ENCODE measurements around the gene FAM229B. TPM values are rescaled to one million over a fixed set of nuclear protein-coding genes. Genes with fewer than 3 reads are reported as not detected.

The FAM229B gene
- polyA plus RNA-seq, 1 donor, result 15.2 TPM

- WGBS (ENCODE audit: insufficient coverage, low lambda C conversion rate), result 100% methylated on average over 2 of the region's 2 CpGs
- Histone ChIP-seq H3K4me3 (ENCODE audit: low read length) (no peak overlapping the region), H3K4me1 (ENCODE audit: control insufficient read depth, insufficient read depth, low read length) (no peaks in the 10 kb centered on the region), H3K27ac (ENCODE audit: low read length) (no peak overlapping the region), H3K27me3 (ENCODE audit: control insufficient read depth, insufficient read depth, low read length) (peaks cover 3% of the 10 kb centered on the region), H3K9me3 (ENCODE audit: control insufficient read depth, low read depth, low read length) (no peaks in the 10 kb centered on the region), H3K36me3 (ENCODE audit: control insufficient read depth, insufficient read depth, low read length) (peaks cover 11% of the 10 kb centered on the region)
- DNase-seq, result no peak
Observed at GRCh38 chr6:112106562-112106961, 19.2 kb downstream of the FAM229B start.

GRCh38 chr6:112109262-112109661 is 21.9 kb downstream of the FAM229B start:
- Histone ChIP-seq H3K9me3 (ENCODE audit: control insufficient read depth, low read depth, low read length) (no peaks in the 10 kb centered on the region), H3K36me3 (ENCODE audit: control insufficient read depth, insufficient read depth, low read length) (peaks cover 11% of the 10 kb centered on the region), H3K27me3 (ENCODE audit: control insufficient read depth, insufficient read depth, low read length) (peaks cover 3% of the 10 kb centered on the region), H3K27ac (ENCODE audit: low read length) (no peak overlapping the region), H3K4me3 (ENCODE audit: low read length) (no peak overlapping the region), H3K4me1 (ENCODE audit: control insufficient read depth, insufficient read depth, low read length) (no peaks in the 10 kb centered on the region)
- no CpG with 5 or more reads among the region's 9 CpGs for WGBS (ENCODE audit: insufficient coverage, low lambda C conversion rate)
- no peak for DNase-seq

- Histone ChIP-seq H3K9me3 (ENCODE audit: control insufficient read depth, low read depth, low read length) (no peaks in the 10 kb centered on the region), H3K36me3 (ENCODE audit: control insufficient read depth, insufficient read depth, low read length) (peaks cover 11% of the 10 kb centered on the region), H3K27me3 (ENCODE audit: control insufficient read depth, insufficient read depth, low read length) (no peaks in the 10 kb centered on the region), H3K4me3 (ENCODE audit: low read length) (no peak overlapping the region), H3K27ac (ENCODE audit: low read length) (no peak overlapping the region), H3K4me1 (ENCODE audit: control insufficient read depth, insufficient read depth, low read length) (no peaks in the 10 kb centered on the region)
- WGBS (ENCODE audit: insufficient coverage, low lambda C conversion rate), result no CpG with 5 or more reads among the region's 3 CpGs
- DNase-seq, result peak in 1 of 2 donors; percentile 13
Observed at GRCh38 chr6:112113431-112113830, 26.0 kb downstream of the FAM229B start.

- no peak for DNase-seq
- H3K4me3 ChIP-seq (ENCODE audit: low read length), result no peak overlapping the region
- H3K27me3 ChIP-seq (ENCODE audit: control insufficient read depth, insufficient read depth, low read length), result no peaks in the 10 kb centered on the region
- peaks cover 13% of the 10 kb centered on the region for H3K36me3 ChIP-seq (ENCODE audit: control insufficient read depth, insufficient read depth, low read length)
- no peak overlapping the region for H3K27ac ChIP-seq (ENCODE audit: low read length)
- H3K9me3 ChIP-seq (ENCODE audit: control insufficient read depth, low read depth, low read length), result no peaks in the 10 kb centered on the region
- H3K4me1 ChIP-seq (ENCODE audit: control insufficient read depth, insufficient read depth, low read length), result no peaks in the 10 kb centered on the region
Observed at GRCh38 chr6:112113918-112114317, 26.5 kb downstream of the FAM229B start.

- H3K36me3 ChIP-seq (ENCODE audit: control insufficient read depth, insufficient read depth, low read length), result peaks cover 17% of the 10 kb centered on the region
- no peak for DNase-seq
- no peaks in the 10 kb centered on the region for H3K27me3 ChIP-seq (ENCODE audit: control insufficient read depth, insufficient read depth, low read length)
- no peaks in the 10 kb centered on the region for H3K4me1 ChIP-seq (ENCODE audit: control insufficient read depth, insufficient read depth, low read length)
- H3K4me3 ChIP-seq (ENCODE audit: low read length), result no peak overlapping the region
- no peak overlapping the region for H3K27ac ChIP-seq (ENCODE audit: low read length)
- H3K9me3 ChIP-seq (ENCODE audit: control insufficient read depth, low read depth, low read length), result no peaks in the 10 kb centered on the region
- WGBS (ENCODE audit: insufficient coverage, low lambda C conversion rate), result 92% methylated on average over 1 of the region's 3 CpGs
Observed at GRCh38 chr6:112114577-112115223, 27.3 kb downstream of the FAM229B start.

- Histone ChIP-seq H3K4me1 (ENCODE audit: control insufficient read depth, insufficient read depth, low read length) (no peaks in the 10 kb centered on the region), H3K36me3 (ENCODE audit: control insufficient read depth, insufficient read depth, low read length) (peaks cover 19% of the 10 kb centered on the region), H3K27ac (ENCODE audit: low read length) (no peak overlapping the region), H3K27me3 (ENCODE audit: control insufficient read depth, insufficient read depth, low read length) (no peaks in the 10 kb centered on the region), H3K4me3 (ENCODE audit: low read length) (no peak overlapping the region), H3K9me3 (ENCODE audit: control insufficient read depth, low read depth, low read length) (no peaks in the 10 kb centered on the region)
- DNase-seq, result no peak
- WGBS (ENCODE audit: insufficient coverage, low lambda C conversion rate), result no CpG with 5 or more reads among the region's 1 CpG
Observed at GRCh38 chr6:112116221-112116620, 28.8 kb downstream of the FAM229B start.

GRCh38 chr6:112117554-112117953 is 30.2 kb downstream of the FAM229B start:
- WGBS (ENCODE audit: insufficient coverage, low lambda C conversion rate), result no CpG with 5 or more reads among the region's 1 CpG
- no peaks in the 10 kb centered on the region for H3K4me1 ChIP-seq (ENCODE audit: control insufficient read depth, insufficient read depth, low read length)
- no peak overlapping the region for H3K4me3 ChIP-seq (ENCODE audit: low read length)
- no peaks in the 10 kb centered on the region for H3K9me3 ChIP-seq (ENCODE audit: control insufficient read depth, low read depth, low read length)
- peaks cover 22% of the 10 kb centered on the region for H3K36me3 ChIP-seq (ENCODE audit: control insufficient read depth, insufficient read depth, low read length)
- H3K27ac ChIP-seq (ENCODE audit: low read length), result no peak overlapping the region
- no peaks in the 10 kb centered on the region for H3K27me3 ChIP-seq (ENCODE audit: control insufficient read depth, insufficient read depth, low read length)
- no peak for DNase-seq

GRCh38 chr6:112118034-112118433 is 30.6 kb downstream of the FAM229B start:
- H3K36me3 ChIP-seq (ENCODE audit: control insufficient read depth, insufficient read depth, low read length), result peaks cover 22% of the 10 kb centered on the region
- no peaks in the 10 kb centered on the region for H3K27me3 ChIP-seq (ENCODE audit: control insufficient read depth, insufficient read depth, low read length)
- no peak overlapping the region for H3K27ac ChIP-seq (ENCODE audit: low read length)

GRCh38 chr6:112122756-112123155 is 35.4 kb downstream of the FAM229B start:
- Histone ChIP-seq H3K27me3 (ENCODE audit: control insufficient read depth, insufficient read depth, low read length) (no peaks in the 10 kb centered on the region), H3K36me3 (ENCODE audit: control insufficient read depth, insufficient read depth, low read length) (peaks cover 15% of the 10 kb centered on the region), H3K27ac (ENCODE audit: low read length) (no peak overlapping the region), H3K9me3 (ENCODE audit: control insufficient read depth, low read depth, low read length) (no peaks in the 10 kb centered on the region), H3K4me1 (ENCODE audit: control insufficient read depth, insufficient read depth, low read length) (no peaks in the 10 kb centered on the region), H3K4me3 (ENCODE audit: low read length) (no peak overlapping the region)
- no peak for DNase-seq
- 90% methylated on average over 2 of the region's 2 CpGs for WGBS (ENCODE audit: insufficient coverage, low lambda C conversion rate)

More at GRCh38 chr6:112118034-112118433, 30.6 kb downstream of the FAM229B start:
- Histone ChIP-seq H3K9me3 (ENCODE audit: control insufficient read depth, low read depth, low read length) (no peaks in the 10 kb centered on the region), H3K4me1 (ENCODE audit: control insufficient read depth, insufficient read depth, low read length) (no peaks in the 10 kb centered on the region), H3K4me3 (ENCODE audit: low read length) (no peak overlapping the region)
- no peak for DNase-seq

GRCh38 chr6:112123982-112124381 is 36.6 kb downstream of the FAM229B start:
- Histone ChIP-seq H3K4me3 (ENCODE audit: low read length) (no peak overlapping the region), H3K36me3 (ENCODE audit: control insufficient read depth, insufficient read depth, low read length) (peaks cover 15% of the 10 kb centered on the region), H3K4me1 (ENCODE audit: control insufficient read depth, insufficient read depth, low read length) (no peaks in the 10 kb centered on the region), H3K27me3 (ENCODE audit: control insufficient read depth, insufficient read depth, low read length) (no peaks in the 10 kb centered on the region), H3K27ac (ENCODE audit: low read length) (no peak overlapping the region), H3K9me3 (ENCODE audit: control insufficient read depth, low read depth, low read length) (no peaks in the 10 kb centered on the region)
- no CpG with 5 or more reads among the region's 1 CpG for WGBS (ENCODE audit: insufficient coverage, low lambda C conversion rate)
- no peak for DNase-seq

GRCh38 chr6:112128208-112128607 is 40.8 kb downstream of the FAM229B start:
- H3K4me3 ChIP-seq (ENCODE audit: low read length), result no peak overlapping the region
- peaks cover 6% of the 10 kb centered on the region for H3K36me3 ChIP-seq (ENCODE audit: control insufficient read depth, insufficient read depth, low read length)
- no peaks in the 10 kb centered on the region for H3K4me1 ChIP-seq (ENCODE audit: control insufficient read depth, insufficient read depth, low read length)
- H3K9me3 ChIP-seq (ENCODE audit: control insufficient read depth, low read depth, low read length), result no peaks in the 10 kb centered on the region
- no peak overlapping the region for H3K27ac ChIP-seq (ENCODE audit: low read length)
- no peaks in the 10 kb centered on the region for H3K27me3 ChIP-seq (ENCODE audit: control insufficient read depth, insufficient read depth, low read length)
- DNase-seq, result no peak
- WGBS (ENCODE audit: insufficient coverage, low lambda C conversion rate), result no CpG with 5 or more reads among the region's 5 CpGs

Data from large intestine (tissue), 3 donors.